GM21447 (cell line): ENCODE measurements around the gene YWHAH.
"Not testable (repeated sequence)": the region's sequence is repeated elsewhere in the genome, so short reads cannot be mapped to it uniquely, and the experiment has no call there.

ENCODE experiments used
- ATAC-seq: cut with Tn5 transposase; IDR thresholded peaks from one replicate; pipeline ENCODE4 v1.9.1; 2021; ENCODE audit not compliant: unreplicated experiment

Gene YWHAH

GRCh38 chr22:31977141-31977841, 33.0 kb downstream of the YWHAH start:
- no peak for ATAC-seq

- ATAC-seq = no peak
Measured at GRCh38 chr22:31977939-31978338, 33.6 kb downstream of the YWHAH start.

GRCh38 chr22:31980628-31981027, 36.3 kb downstream of the YWHAH start:
- ATAC-seq = no peak

GRCh38 chr22:31981976-31982375, 37.6 kb downstream of the YWHAH start:
- not testable (repeated sequence) for ATAC-seq

DNA sequence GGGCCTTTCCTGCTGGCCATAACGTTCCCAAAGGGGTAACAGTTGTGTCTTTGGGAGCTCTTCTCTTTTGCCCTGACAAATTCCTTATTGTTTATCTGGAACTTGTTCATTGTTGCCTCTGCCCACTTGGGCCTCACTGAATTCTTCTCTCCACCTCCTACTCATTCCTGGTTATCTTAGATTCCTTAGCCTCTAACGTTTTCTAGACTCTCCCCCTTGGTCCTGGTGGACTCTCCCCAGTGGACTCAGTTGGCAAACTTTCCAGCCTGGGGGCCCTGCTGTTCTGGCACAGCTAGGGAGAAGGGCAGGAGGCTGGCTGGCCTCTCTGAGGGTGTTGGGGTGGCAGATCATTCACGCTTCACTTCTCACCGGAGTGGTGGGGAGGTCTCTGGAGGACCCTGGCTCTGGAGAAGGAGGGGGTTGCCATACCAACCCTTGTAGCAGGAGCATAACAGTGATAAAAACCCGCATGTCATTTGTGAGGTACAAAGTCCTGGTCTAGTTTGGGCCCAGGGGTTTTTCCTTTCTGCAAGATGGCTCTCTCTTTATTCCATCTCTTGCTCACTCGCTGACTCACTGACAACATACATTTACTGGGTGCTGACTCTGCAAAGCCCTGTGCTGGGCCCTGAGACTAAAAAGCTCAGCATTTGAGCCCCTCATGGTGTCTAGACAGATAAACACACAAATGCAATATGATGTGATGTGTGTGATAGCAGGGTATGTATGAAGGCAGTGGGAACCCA, 39.7 kb downstream of the YWHAH start:
- ATAC-seq = no peak

- no peak for ATAC-seq
Measured at GRCh38 chr22:31987218-31987617, 42.9 kb downstream of the YWHAH start.

DNA sequence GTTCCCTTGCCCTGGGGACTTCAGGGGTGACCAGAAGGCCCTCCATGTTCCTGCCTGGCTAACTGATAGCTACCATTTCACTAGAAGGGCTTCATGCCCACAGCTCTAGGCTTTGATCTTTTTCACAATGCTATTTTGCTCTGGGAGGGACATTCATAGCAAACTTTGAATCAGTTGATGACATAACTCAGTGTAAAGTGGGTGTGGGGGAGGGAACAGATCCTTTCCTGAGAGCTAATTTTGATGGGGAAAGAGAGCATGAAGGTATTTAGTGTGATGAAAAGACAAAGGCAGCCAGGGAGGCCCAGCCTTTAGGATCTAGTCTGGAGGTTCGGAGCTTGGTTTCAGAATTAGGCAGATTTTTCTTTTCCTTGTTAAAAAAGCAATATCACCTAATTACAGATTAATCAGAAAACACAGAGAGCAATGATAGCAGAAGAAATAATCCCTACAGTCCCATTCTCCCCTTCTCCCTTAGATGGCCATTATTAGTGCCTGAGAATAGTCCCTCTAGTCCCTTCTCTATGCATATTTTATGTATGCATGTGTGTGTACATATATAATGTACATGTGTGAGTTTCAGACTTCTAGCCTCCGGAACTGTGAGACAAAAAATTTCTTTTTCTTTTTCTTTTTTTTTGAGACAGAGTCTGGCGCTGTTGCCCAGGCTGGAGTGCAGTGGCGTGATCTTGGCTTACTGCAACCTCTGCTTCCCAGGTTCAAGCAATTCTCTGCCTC, 46.9 kb downstream of the YWHAH start:
- no peak for ATAC-seq

- ATAC-seq = no peak
Measured at GRCh38 chr22:31995046-31995445, 50.7 kb downstream of the YWHAH start.

DNA sequence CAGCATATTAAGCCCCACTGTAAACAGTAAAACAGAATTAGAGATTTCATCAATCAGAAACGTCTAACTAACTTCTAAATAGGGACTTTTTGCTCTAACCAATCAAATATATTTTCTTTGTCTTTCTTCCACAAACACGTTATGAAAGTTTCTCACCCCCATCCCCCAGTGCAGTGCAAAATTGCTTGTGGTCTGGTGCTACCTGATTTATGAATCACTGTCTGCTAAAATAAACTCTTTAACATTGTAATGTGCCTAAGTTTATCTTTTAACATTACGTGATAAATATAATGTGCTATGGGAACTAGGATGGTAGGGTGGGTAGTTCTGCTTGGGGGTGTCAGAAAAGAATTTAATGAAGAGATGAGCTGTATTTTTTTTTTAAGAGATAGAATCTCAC, 51.5 kb downstream of the YWHAH start:
- ATAC-seq = no peak

- no peak for ATAC-seq
Measured at GRCh38 chr22:31998784-31999385, 54.5 kb downstream of the YWHAH start.

DNA sequence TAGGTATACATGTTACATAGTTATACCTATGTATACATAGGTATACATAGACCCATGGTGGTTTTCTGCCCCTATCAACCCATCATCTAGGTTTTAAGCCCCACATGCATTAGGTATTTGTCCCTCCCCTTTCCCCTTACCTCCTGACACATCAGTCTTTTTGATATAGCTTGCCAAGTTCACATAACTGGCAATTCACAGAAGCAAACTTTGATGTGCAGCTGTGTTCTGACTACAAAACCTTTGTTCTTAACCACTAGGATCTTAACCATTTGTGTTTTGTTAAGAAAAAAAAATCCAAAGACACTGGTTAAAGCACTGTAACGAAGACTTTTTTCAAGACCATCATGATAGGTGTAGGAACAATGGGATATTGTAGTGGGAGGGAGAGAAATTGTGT, 55.8 kb downstream of the YWHAH start:
- no peak for ATAC-seq

- ATAC-seq = no peak
Measured at GRCh38 chr22:32005453-32005852, 61.1 kb downstream of the YWHAH start.
